ENCODE measurements around the gene SORBS1.

SORBS1 gene

DNA sequence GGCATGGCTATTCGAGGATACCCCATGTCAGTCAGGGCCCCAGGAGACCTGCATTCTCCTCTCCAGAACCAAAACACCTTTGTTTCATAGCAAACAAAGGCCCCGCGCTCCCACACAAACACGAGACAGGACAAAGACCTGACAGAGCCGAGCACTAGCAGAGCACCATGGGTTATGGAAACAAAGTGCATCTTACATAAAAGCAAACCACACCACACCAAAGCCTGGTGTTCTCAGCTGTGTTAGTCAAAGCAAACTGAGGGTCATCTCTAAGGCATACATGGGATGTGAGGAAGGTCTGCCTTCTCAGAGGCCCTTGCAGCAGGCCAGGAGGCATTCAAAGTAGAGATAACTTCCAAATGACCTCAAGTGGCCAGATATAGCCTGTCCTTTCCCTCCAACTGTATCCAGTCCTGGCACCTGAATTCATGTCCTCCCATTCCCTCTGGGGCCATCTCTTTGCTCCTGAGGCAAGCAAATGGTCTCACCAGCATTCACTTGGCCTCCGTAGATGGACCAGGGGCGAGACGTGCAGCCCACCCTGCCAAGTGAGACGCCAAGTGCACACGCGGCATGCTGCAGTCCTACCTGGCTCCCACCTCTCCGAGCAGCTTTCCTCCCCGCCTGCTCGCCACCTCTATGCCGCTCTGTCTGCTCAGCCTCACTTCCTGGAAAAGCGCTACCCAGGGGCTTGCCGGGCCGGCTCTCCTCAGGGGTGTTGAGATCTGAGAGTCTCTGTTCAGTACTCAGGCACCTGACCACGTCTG, 225.1 kb downstream of the SORBS1 start:
- no peak for TF ChIP-seq ZFX (IDR thresholded peaks at IDR 0.05)
- TF ChIP-seq, protein P1, sequence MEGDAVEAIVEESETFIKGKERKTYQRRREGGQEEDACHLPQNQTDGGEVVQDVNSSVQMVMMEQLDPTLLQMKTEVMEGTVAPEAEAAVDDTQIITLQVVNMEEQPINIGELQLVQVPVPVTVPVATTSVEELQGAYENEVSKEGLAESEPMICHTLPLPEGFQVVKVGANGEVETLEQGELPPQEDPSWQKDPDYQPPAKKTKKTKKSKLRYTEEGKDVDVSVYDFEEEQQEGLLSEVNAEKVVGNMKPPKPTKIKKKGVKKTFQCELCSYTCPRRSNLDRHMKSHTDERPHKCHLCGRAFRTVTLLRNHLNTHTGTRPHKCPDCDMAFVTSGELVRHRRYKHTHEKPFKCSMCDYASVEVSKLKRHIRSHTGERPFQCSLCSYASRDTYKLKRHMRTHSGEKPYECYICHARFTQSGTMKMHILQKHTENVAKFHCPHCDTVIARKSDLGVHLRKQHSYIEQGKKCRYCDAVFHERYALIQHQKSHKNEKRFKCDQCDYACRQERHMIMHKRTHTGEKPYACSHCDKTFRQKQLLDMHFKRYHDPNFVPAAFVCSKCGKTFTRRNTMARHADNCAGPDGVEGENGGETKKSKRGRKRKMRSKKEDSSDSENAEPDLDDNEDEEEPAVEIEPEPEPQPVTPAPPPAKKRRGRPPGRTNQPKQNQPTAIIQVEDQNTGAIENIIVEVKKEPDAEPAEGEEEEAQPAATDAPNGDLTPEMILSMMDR (conservative IDR thresholded peaks at IDR 0.05) = no peak

DNA sequence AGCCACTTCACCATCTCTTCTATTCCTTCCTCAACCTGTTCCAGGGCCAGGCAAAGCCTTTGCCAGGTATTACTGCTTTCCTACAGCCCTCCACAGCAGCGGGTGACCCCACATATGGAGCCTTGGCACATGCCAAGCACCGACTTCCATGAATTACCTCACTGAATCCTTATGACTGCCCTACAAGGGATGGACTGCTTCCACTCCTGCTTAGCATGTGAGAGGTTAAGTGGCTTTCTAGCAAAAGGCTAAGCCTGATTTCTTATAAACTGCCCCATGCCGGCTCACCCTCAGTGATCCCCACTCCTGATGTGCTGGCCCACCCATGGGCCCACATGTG, 226.4 kb downstream of the SORBS1 start:
- peak overlapping the region; percentile 3; the same call in 1 of the 2 replicates for H3K27ac ChIP-seq
- TF ChIP-seq ZFX (IDR thresholded peaks at IDR 0.05) = no peak
- TF ChIP-seq, protein P1 (conservative IDR thresholded peaks at IDR 0.05) = no peak

More for the DNA sequence above, 225.1 kb downstream of the SORBS1 start:
- no peak overlapping the region for H3K27ac ChIP-seq

DNA sequence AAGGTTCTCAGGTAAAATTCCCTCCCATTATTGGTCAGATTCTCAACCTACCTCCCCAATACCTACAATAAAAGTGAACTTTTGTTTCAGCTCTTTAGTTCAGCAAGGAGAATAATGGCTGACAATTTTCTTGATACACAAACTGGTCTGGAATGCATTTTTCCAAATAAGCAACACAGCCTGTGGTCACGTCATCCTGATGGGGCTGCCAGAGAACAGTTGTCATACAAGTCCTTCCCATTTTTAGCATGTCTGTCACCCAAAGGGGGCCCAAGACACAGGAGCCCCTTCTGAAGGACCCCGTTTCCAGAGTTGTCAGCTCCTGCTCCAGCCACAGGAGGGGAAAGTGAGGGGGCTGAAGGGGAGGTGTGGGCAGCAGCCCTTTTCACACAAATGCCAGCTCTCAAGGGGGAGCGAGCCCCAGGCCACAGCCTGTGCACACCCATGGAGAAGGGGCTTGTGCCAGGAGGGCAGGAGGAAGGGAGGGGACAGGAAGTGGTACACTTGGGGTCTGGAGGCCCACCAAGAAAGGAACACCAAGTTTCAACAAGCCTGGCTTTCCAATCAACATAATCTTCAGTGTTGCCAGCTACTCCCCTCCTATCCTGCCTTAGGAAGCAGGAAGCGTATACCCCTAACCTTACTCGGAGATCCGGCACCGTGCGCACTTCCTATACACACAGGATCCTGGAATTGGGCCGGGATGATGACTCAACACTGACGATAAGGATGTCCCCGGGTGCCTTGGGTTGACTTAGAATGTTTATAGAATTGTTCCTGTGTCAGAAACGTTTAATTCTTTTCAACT, 227.0 kb downstream of the SORBS1 start:
- H3K27ac ChIP-seq = peak overlapping the region; percentile 3; the same call in 1 of the 2 replicates
- no peak for TF ChIP-seq ZFX (IDR thresholded peaks at IDR 0.05)
- TF ChIP-seq, protein P1 (conservative IDR thresholded peaks at IDR 0.05) = no peak

DNA sequence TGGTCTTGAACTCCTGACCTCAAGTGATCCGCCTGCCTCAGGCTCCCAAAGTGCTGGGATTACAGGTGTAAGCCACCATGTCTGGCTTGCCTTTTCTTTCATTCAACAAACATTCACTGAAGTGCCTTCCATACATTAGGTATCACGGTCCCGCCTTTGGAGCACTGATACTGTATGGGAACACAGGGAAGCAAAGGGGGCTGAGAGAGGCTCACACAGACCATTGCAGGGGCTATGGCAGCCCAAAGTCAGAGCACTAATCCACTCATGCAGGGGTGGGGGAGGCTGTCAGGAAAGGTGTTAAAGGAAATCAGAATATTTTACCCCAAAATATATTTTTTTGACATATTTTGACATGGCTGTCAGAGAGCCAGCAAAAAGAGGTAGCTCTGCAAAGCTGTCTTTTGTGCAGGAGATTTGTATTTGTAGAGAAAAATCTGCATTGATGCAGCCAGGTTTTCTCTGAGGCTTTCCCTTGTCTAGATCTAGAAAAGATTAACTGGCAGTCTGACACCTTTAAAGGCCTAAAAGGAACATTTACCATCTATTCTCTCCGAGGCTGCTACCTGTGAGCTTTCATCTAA, 228.4 kb downstream of the SORBS1 start:
- peak overlapping the region; percentile 68 for H3K27ac ChIP-seq

DNA sequence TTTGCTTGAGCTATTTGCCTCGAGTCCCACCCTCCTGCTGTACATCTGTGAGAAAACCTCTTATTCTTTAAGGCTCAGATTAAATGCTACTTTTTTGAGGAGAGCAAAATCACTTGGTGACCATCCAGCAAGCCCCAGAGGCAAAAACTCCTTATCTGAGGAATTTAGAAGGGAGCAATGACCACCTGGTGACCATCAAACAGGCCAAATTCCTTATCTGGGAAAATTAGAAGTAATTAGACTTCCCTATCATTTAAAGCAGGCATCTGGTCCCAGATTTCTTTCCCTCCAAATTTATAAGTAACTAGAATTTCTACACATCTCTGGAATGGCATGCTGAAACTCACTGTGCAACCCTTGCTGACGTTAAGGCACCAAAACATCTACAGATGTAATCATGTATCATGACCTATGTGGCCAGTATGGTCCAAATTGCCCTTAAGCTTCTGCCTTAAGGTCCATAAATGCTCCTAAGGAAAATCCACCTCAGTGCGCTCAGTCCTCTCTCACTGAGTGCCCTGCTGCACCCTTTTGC, 229.5 kb downstream of the SORBS1 start:
- peak overlapping the region; percentile 68; the same call in 1 of the 2 replicates for H3K27ac ChIP-seq
- TF ChIP-seq, protein P1 (conservative IDR thresholded peaks at IDR 0.05) = no peak
- TF ChIP-seq ZFX (IDR thresholded peaks at IDR 0.05) = no peak

More for the DNA sequence above, 228.4 kb downstream of the SORBS1 start:
- TF ChIP-seq, protein P1 (conservative IDR thresholded peaks at IDR 0.05) = no peak
- TF ChIP-seq ZFX (IDR thresholded peaks at IDR 0.05) = no peak

DNA sequence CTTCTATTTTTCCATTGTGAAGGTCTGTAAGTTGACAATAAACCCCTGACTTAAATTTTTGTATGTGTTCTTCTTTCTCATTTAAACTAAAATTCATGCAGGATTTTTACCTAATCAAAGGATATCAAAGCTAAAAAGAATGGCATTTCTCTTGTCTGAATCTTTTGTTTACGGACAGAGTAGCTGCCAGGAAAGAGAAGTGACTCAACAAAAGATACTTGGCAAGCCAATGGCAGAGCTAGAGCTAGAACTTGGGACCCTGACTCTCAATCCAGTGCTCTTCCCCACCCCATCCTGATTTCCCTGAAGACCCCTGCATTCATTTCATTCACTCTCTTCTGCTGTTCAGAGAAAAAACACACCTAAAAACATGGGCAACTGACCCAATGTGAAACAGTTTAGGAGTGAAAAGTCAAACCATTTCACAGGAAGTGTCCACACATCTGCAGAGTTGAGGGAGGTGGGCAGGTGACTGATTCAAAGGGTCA, 230.2 kb downstream of the SORBS1 start:
- TF ChIP-seq ZFX (IDR thresholded peaks at IDR 0.05) = no peak
- TF ChIP-seq, protein P1 (conservative IDR thresholded peaks at IDR 0.05) = no peak

More for the DNA sequence above, 230.2 kb downstream of the SORBS1 start:
- peak overlapping the region; percentile 68 for H3K27ac ChIP-seq

Measured in C4-2B (cell line).